Endodermal cell (in vitro differentiated cells): Measurements from ENCODE around the gene MYOM1. TPM values are rescaled to one million over a fixed set of nuclear protein-coding genes. Genes with fewer than 3 reads are reported as not detected.

Source experiments
- DNase-seq: peaks from one replicate; pipeline ENCODE4 v3.0.0-alpha.2; 2017
- H3K27ac ChIP-seq: 2 replicates; pipeline ENCODE4 v1.5.1; 2013; ENCODE audit warnings: mild to moderate bottlenecking, low read depth, low read length, moderate library complexity
- H3K27me3 ChIP-seq: 2 replicates; pipeline ENCODE4 v1.6.1; 2013; ENCODE audit warnings: mild to moderate bottlenecking, low read length, moderate library complexity; ENCODE audit not compliant: insufficient read depth, control insufficient read depth, poor library complexity, severe bottlenecking
- H3K36me3 ChIP-seq: 2 replicates; pipeline ENCODE4 v1.7.0; 2013; ENCODE audit warnings: mild to moderate bottlenecking, low read length, moderate library complexity; ENCODE audit not compliant: control insufficient read depth, insufficient read depth
- H3K4me1 ChIP-seq: one replicate; pipeline ENCODE4 v1.7.0; 2013; ENCODE audit warnings: low read length; ENCODE audit not compliant: control insufficient read depth, insufficient read depth
- H3K4me3 ChIP-seq: 2 replicates; pipeline ENCODE4 v1.5.1; 2013; ENCODE audit warnings: mild to moderate bottlenecking, low read length, moderate library complexity
- H3K9ac ChIP-seq: 2 replicates; pipeline ENCODE4 v1.6.1; 2013; ENCODE audit warnings: mild to moderate bottlenecking, low read length, moderate library complexity; ENCODE audit not compliant: poor library complexity, severe bottlenecking; ENCODE audit errors: extremely low read depth
- H3K9me3 ChIP-seq: 2 replicates; pipeline ENCODE4 v1.6.1; 2013; ENCODE audit warnings: mild to moderate bottlenecking, low read length, moderate library complexity; ENCODE audit not compliant: control insufficient read depth
- H3K27ac Mint-ChIP-seq: 2 replicates; pipeline ENCODE4 v1.8.0; 2020; ENCODE audit warnings: mixed read lengths
- H3K27me3 Mint-ChIP-seq: 2 replicates; pipeline ENCODE4 v1.8.0; 2021; ENCODE audit warnings: mild to moderate bottlenecking, mixed read lengths; ENCODE audit not compliant: insufficient read depth
- H3K36me3 Mint-ChIP-seq: 2 replicates; pipeline ENCODE4 v1.8.0; 2020; ENCODE audit warnings: low read depth, mixed read lengths
- H3K4me1 Mint-ChIP-seq: 2 replicates; pipeline ENCODE4 v1.8.0; 2020; ENCODE audit warnings: mixed read lengths
- H3K4me3 Mint-ChIP-seq: 2 replicates; pipeline ENCODE4 v1.8.0; 2020; ENCODE audit warnings: mild to moderate bottlenecking, moderate library complexity, mixed read lengths
- H3K9me3 Mint-ChIP-seq: 2 replicates; pipeline ENCODE4 v1.8.0; 2020; ENCODE audit warnings: mild to moderate bottlenecking, mixed read lengths
- CTCF ChIP-seq: fragments of 200-600 bp; sonication (generic); conservative IDR thresholded peaks from 2 replicates; pipeline ENCODE4 v1.5.0; 2021; ENCODE audit warnings: antibody characterized with exemption, mild to moderate bottlenecking
- WGBS, 2 experiments: methylation state at CpG; one replicate each; pipeline versions ENCODE4 v1.1.5 to v1.1.7; 2013; ENCODE audit warnings: missing lambda C conversion rate in 2 of 2, mixed read lengths in 1 of 2; ENCODE audit not compliant: insufficient coverage in 1 of 2, insufficient read length in 1 of 2; 5-methylcytosine and 5-hydroxymethylcytosine counted together
- total RNA-seq, 2 donors: library from RNA; stranded (reverse); fragmentation: NEBNext Ultra II Directional in 1 of 2; extraction: Animal tissue kit (Norgen Biotek cat#: 25700) in 1 of 2; gene quantifications; 2 replicates in 1 of 2; 3 replicates in 1 of 2; pipeline ENCODE4 v1.2.1, GENCODE V29; 2021

MYOM1 gene
- total RNA-seq, 2 donors from 2014 or later: 0.49 to 0.88 TPM

GRCh38 chr18:3225588-3225987 lies 5.8 kb upstream of the MYOM1 start:
- H3K27me3 Mint-ChIP-seq: no peaks in the 10 kb centered on the region
- no peaks in the 10 kb centered on the region for H3K4me1 ChIP-seq
- H3K27ac Mint-ChIP-seq: no peak overlapping the region
- no peaks in the 10 kb centered on the region for H3K9me3 Mint-ChIP-seq
- H3K36me3 ChIP-seq: no peaks in the 10 kb centered on the region
- no peak for TF ChIP-seq CTCF
- no peak overlapping the region for H3K9ac ChIP-seq
- H3K4me3 Mint-ChIP-seq: no peak overlapping the region
- H3K27me3 ChIP-seq: no peaks in the 10 kb centered on the region
- WGBS, 2 experiments: 84 to 90% methylated on average over 2 to 3 of the region's 3 CpGs
- no peaks in the 10 kb centered on the region for H3K36me3 Mint-ChIP-seq
- no peak overlapping the region for H3K4me3 ChIP-seq
- no peak overlapping the region for H3K27ac ChIP-seq
- DNase-seq: no peak
- H3K4me1 Mint-ChIP-seq: peaks cover 7% of the 10 kb centered on the region
- no peaks in the 10 kb centered on the region for H3K9me3 ChIP-seq

DNA sequence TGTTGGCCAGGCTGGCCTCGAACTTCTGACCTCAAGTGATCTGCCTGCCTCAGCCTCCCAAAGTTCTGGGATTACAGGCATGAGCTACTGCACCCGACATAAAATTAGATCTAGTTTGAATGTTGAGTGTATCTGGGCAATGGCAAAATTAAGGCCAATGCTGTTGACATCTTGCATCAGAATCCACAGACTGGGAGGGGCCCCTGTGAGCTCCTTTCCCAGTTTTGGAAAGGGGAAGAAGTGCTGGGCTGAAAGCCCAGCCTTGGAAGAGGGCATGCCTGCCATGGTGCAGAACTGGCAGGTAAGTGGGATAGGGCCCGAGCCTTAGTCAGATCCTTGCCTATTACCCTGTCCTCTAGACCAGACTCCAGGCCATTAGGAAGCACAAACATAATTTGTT lies 4.5 kb upstream of the MYOM1 start:
- TF ChIP-seq CTCF: no peak
- no peak for DNase-seq
- no peaks in the 10 kb centered on the region for H3K36me3 ChIP-seq
- 90 to 100% methylated on average over 2 to 3 of the region's 3 CpGs for WGBS, 2 experiments
- Mint-ChIP-seq H3K36me3 (no peaks in the 10 kb centered on the region), H3K4me1 (peaks cover 20% of the 10 kb centered on the region), H3K4me3 (no peak overlapping the region), H3K27ac (no peak overlapping the region), H3K9me3 (no peaks in the 10 kb centered on the region), H3K27me3 (no peaks in the 10 kb centered on the region)
- no peak overlapping the region for H3K9ac ChIP-seq
- no peaks in the 10 kb centered on the region for H3K27me3 ChIP-seq
- H3K4me1 ChIP-seq: peaks cover 10% of the 10 kb centered on the region
- no peak overlapping the region for H3K27ac ChIP-seq
- no peaks in the 10 kb centered on the region for H3K9me3 ChIP-seq
- no peak overlapping the region for H3K4me3 ChIP-seq

- Mint-ChIP-seq H3K4me3 (no peak overlapping the region), H3K9me3 (no peaks in the 10 kb centered on the region), H3K27me3 (no peaks in the 10 kb centered on the region), H3K4me1 (peaks cover 28% of the 10 kb centered on the region), H3K27ac (no peak overlapping the region), H3K36me3 (no peaks in the 10 kb centered on the region)
- H3K9me3 ChIP-seq: no peaks in the 10 kb centered on the region
- no peak overlapping the region for H3K9ac ChIP-seq
- H3K4me1 ChIP-seq: peaks cover 16% of the 10 kb centered on the region
- no peak overlapping the region for H3K4me3 ChIP-seq
- no peak for DNase-seq
- TF ChIP-seq CTCF: no peak
- H3K27ac ChIP-seq: no peak overlapping the region
- H3K36me3 ChIP-seq: no peaks in the 10 kb centered on the region
- 100% methylated on average over 1 of the region's 1 CpG; no CpG with 5 or more reads in 1 of the 2 experiments for WGBS, 2 experiments
- no peaks in the 10 kb centered on the region for H3K27me3 ChIP-seq
Observed at GRCh38 chr18:3223356-3223755, 3.6 kb upstream of the MYOM1 start.
